GM10847 (cell line): ENCODE measurements around the gene HOXA10.

Experiments used
- POLR2A ChIP-seq: IDR thresholded peaks from 2 replicates; pipeline ENCODE4 v1.6.1; 2011; ENCODE audit not compliant: insufficient read length; ENCODE audit errors: extremely low read depth

Gene HOXA10

DNA sequence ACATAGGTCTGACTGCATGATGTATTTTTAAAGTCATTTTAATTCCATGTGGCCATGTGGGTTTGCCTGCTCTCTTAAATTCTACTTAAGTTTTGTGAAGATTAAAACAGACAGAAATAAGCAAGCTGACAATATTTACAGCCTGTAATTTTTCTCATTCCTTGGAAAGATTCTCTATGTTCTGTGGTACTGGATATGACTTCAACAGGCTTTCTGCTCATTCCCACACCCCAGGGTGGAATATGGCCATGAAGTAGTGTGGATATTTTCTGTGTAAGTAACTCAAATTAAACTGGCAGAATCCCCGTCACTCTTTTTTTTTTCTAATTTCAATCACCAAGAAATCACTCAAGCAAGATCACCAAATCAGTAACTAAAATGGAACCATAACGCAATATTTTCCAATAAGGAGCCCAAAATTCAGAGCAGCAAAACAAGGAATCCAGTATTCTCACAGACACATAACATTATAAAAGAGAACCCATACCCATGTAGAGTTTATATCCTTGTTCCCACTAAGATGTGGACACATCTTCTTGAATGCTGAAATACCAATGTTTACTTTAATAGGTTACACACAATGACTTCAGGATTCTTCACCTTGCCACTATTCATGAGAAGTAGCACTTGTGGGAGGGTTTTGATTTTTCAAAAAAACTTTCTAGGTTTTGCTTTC is 36.3 kb downstream of the HOXA10 start:
- no peak for TF ChIP-seq POLR2A

DNA sequence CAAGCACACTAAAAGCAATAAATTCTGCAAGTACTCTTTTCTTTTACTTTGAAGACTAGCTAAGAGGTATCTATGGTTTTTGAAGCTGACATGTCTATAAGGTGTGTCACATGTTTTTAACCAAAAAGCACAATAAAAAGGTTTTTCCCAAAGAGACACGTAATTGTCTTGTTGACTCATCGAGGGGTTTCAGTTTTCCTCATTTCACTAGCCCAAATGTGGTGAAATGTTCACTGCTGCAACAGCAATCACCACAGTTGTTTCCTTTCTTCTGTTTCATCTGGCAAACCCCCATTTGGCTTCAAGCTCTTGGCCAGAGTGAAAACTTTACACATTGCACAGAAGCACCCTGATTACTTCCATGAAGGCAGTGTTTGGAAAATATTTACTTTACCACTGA is 39.7 kb downstream of the HOXA10 start:
- no peak for TF ChIP-seq POLR2A

DNA sequence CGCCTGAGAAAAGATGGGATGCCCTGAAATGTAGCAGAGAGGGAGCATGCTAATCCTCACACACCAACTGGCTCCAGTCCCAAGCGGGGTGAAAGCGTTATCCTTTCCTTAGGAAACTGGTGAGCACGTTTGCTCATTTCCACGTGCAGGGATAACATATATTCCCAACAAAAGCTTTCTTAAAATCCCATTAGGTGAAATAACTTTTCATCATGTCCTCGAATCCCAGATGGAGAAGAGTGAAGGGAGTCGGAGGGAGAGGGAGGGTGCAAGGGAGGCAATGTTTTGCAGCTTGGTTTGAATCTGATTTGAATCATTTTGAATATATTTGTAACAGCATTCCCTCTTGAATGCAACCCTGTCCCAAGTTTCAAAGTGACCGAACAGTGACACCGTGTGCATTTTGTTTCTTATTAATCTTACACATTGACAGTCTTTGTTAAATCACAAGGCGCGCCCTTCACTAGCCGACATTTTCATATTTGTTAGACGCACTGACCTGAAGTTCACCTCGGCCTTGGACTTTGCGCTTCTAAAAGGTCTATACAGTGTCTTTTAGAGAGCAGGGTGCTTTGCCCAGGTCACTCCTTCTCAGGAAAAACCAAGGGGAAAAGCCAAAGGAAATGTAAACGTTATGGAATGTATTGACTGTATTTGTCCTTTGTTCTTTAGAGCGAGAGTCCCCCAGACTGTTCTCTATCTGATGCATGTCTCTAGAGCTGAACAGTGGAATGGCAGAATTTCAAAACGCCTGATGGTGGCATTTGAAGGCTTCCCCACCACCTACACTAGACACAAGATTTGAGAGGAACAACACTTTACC is 40.5 kb downstream of the HOXA10 start:
- TF ChIP-seq POLR2A: no peak

DNA sequence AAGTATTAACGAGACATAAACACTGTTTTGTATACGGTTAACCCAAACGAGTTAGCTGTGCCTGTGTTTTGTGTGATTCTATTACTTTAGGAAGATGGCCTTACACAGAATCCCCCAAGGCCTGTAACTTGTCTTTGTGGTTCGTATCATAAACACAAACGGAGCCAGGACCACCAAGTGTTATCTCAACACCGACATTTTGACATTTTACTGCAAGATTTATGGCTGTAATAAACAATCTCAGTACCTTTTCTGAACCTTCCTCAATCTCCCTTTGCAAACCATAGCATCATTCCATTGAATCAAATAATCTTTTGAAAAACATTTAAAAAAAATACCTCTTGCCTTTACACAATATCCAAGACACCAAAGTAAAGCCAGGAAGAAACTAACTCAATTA is 41.1 kb downstream of the HOXA10 start:
- TF ChIP-seq POLR2A: no peak

DNA sequence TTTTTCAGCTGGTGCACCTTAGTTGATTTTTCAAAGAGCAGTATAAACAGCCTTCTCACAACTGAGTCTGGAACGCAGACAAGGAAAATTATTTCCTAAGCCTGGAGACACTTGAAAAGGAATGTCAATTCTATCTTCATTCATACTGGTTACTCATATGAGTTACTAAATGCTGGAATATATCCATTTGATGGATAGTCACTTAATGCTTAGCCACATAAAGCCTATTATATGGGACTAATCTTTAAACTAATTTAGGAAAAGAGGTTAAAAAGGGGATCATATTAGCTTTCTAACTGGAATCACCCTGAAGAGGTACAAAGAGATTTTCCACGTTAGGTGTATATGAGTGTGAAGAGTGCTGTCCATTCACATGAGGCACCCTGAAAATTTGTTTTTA is 41.9 kb downstream of the HOXA10 start:
- no peak for TF ChIP-seq POLR2A

DNA sequence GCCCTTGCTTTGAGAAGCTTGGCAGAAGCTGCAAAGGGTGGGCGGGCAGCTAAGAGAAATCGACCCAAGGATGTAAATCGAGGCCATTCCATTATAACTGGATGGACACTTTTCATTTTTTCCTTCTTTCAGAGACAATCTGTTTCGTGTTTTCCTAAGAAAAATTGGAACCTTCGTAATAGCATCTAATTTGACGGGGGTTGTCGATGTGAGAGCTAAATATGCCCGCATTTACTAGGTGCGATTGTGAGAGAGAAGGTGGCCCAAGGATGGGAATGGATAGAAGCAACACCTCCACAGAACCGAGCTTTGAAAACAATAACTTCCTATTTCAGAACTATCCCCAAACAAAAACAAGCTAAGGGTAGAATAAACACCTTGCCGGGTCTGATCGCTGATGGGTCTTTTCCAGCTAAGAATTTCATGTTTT is 42.7 kb downstream of the HOXA10 start:
- no peak for TF ChIP-seq POLR2A

DNA sequence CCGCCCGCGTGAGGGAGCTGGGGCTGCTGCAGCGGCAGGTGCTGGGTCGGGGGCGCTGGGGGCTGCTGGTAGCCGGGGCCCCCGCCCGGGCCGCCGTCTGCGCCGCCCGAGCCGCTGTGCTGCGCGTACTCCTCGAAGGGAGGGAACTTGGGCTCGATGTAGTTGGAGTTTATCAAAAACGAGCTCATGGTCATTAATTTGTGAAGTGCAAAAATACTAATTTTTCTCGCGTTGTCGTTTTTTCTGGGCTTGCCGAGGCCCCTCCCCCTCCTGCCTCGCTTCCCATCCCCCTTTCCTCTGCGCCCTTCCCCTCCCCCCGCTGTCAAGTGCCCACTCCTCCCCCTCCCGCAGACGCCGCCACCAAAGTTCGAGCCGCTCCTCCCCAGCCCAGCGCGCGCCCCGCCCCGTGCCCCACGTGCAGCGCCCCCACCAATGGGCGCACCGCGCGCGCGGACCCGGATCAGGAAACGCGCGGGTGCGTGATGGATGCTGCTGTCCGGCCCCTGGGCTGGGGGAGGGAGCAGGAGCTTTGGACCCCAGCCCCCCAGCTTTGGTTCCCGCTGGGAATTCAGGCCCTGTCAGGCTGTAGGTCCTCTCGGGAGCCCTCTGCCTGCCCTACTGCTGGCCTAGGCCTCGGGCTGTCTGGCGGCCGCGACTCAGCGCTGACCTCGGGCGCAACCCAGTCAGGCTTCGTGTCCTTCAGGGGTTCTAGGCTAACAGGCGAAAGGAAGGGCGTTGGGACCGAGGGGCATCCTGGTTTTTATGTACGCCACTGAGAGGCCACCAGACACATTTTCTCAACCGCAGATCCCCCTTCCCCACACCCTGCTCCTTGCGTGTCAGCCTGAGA is 43.4 kb downstream of the HOXA10 start, which contains the start of gene HOXA4:
HOXA4 (minus strand) TSS at position 218 of the 850 bp plus-strand sequence; CDS start at position 194, 24 bp downstream.
- TF ChIP-seq POLR2A: no peak

DNA sequence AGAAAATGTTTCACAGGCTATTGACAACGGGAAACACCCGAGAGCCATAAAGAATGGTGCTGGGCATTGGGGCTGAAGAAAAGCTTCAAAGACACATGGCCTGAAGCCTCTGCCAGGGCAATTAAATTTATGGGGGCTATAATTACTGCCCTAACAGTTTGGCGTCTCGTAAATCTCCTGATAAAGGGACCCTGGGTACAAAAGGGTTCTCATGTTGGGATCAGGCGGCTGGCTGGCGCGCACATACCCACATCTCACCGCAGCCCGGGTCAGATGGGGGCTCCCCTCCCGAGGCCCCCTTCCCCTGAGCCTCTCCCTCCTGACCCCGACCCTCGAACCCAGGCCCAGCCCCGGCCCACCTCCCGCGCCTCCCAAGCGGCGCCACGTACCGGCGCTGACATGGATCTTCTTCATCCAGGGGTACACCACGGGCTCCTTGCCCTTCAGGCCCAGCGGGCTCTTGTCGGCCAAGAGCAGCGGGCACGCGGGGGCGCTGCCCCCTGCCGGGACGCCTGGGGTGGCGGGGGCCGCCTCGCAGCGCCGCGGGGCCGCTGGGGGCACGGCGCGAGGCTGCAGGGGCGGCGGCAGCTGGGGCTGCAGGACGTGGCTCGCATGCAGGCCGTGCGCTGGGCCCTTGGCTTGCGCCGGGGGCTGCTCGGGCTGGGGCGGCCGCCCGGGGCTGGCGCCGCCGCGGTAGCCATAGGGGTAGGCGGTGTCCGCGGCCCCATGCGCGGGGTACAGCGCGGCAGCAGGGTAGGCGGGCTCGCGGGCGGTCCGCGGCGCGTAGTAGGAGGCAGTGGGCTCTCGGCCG is 44.2 kb downstream of the HOXA10 start:
- TF ChIP-seq POLR2A: no peak

DNA sequence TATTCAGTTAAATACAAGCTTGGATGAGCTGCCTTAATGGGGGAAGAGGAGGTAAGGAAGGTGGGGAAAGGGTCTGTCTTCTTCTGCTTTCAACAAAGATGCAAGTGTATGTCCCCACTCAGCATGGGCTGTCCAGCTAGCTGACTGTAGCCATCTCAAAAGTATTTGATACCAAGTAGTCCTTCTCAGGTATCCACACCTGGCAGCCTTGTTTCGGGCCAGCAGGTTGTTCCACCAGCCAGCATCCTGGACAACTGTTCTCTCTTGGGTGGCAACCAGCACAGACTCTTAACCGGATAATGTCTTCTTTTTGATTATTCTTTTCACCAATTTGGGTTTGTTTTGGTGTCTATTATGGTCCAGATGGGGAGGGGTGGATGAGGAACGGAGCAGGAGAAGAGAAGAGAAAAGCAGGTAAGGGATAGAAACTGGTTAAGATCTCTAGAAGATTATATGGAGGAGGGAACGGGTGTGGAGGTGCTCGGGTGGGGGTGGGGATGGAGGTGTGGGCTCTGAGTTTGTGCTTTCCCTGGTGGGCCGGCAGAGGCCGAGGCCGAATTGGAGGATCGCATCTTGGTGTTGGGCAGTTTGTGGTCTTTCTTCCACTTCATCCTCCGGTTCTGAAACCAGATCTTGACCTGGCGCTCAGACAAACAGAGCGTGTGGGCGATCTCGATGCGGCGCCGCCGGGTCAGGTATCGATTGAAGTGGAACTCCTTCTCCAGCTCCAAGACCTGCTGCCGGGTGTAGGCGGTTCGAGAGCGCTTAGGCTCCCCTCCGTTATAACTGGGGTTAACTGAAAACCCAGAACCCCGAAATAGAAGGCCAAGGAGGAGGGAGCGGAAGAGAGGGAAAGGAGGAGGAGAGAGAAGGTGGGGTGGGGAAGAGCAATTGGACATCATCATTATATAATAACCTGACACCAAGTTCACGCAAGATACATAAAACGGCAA is 45.1 kb downstream of the HOXA10 start:
- no peak for TF ChIP-seq POLR2A

DNA sequence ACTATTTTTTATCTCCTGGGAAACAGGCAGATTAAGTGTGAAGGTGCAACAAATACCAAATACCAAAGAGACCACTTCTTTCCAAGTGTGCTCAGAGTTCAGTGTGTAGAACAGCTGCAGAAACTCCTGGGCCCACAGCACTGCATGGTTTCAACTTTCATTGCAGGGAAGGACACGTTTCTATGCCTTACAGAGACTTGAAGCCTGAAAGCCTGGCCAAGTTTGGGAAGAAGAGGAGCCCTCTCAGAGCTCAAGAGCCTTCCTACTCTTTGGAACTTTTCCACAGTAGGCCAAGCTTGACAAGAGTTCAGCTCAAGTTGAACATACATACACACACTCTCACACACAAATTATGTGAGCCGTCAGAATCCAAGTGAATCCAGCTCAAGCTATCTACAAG is 46.1 kb downstream of the HOXA10 start:
- no peak for TF ChIP-seq POLR2A

DNA sequence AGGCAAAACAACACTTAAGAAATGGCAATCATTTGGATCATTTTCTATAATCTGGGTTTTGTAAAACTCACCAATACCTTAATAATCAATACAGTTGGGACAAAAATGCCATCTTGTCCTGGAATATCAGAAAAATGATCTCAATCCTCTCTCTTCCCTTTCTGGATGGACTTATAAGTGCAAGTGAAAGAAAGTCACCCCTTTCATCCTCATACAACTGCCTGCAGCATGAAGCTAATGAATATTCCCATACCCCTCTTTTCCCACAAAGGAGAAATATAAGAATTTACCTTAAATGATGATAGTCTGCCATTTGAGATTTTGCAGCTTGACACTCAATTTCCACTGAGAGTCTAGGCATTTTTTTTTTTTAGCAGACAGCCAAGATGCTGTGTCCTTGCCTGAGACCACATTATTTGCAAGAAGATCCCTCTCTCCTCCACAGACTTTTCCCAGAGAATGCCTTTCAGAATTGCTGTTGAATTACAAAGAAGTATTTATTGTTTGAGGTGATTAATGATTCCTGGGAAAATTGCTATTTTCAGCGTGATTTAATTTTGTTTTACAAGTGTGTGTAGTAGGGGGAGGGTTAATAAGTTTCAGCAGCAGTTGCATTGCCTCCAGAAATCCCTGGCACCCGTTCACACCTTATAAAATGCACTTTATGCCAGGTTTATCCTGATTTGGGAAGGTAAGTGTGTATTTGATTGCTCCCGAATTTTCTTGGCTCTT is 47.4 kb downstream of the HOXA10 start:
- TF ChIP-seq POLR2A: no peak

DNA sequence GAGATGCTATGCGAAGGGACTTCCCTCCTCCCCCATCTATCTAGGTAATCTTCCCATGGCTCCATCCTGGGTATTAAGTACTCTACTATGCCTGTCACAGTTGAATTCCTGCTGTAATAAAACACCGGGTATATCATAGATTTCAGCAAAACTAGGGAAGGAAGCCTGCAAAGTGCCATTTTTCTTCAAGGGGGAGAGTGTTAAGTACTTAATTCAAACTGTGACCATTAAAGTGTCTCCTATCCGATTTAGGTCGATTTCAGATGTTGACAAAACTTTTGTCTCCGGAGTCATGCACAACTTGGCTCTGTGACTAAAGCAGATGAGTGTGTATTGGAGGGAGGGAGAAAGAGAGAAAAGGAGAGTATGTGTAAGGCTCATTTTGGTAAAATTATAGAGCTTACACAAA is 48.1 kb downstream of the HOXA10 start:
- no peak for TF ChIP-seq POLR2A
